Measurements from ENCODE around the gene PDZD2. TPM values are rescaled to one million over a fixed set of nuclear protein-coding genes. Genes with fewer than 3 reads are reported as not detected.

PDZD2 gene
- total and polyA plus RNA-seq, 8 donors = 16.2 to 49.8 (median 20.4) TPM

- Histone ChIP-seq H3K36me3 (no peaks in the 10 kb centered on the region), H3K4me3 (no peak overlapping the region), H3K27ac (no peak overlapping the region), H3K9me3 (peaks cover 0 to 12% of the 10 kb centered on the region in 2 donors), H3K4me1 (peaks cover 0 to 11% of the 10 kb centered on the region in 2 donors), H3K27me3 (no peaks in the 10 kb centered on the region)
- DNase-seq = no peak
- no peak for ATAC-seq
- TF ChIP-seq, protein P1, sequence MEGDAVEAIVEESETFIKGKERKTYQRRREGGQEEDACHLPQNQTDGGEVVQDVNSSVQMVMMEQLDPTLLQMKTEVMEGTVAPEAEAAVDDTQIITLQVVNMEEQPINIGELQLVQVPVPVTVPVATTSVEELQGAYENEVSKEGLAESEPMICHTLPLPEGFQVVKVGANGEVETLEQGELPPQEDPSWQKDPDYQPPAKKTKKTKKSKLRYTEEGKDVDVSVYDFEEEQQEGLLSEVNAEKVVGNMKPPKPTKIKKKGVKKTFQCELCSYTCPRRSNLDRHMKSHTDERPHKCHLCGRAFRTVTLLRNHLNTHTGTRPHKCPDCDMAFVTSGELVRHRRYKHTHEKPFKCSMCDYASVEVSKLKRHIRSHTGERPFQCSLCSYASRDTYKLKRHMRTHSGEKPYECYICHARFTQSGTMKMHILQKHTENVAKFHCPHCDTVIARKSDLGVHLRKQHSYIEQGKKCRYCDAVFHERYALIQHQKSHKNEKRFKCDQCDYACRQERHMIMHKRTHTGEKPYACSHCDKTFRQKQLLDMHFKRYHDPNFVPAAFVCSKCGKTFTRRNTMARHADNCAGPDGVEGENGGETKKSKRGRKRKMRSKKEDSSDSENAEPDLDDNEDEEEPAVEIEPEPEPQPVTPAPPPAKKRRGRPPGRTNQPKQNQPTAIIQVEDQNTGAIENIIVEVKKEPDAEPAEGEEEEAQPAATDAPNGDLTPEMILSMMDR (IDR thresholded peaks at IDR 0.05) = no peak
- intact Hi-C loops (cut with DNase I) = no loop called here
These were observed 225.1 kb downstream of the PDZD2 start for GRCh38 chr5:31863991-31864411.

DNA sequence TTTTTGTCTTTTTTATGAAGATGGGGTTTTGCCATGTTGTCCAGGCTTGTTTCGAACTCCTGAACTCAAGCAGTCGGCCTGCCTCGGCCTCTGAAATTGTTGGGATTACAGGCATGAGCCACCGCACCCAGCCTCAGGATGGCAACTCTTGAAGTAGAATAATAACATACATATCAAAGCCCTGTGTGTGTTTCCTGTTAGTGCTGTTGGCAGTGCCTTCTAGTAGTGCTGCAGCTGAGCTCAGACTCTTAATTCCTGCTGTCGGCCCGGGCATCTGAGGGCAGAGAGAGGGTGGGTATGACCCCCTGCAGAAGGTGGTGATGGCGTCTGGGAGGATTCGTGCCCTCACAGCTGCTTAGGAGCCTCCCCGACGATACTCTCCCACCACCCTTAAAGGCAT, 227.2 kb downstream of the PDZD2 start:
- no peaks in the 10 kb centered on the region for H3K27me3 ChIP-seq
- intact Hi-C loops (cut with DNase I) = no loop called here
- no peaks in the 10 kb centered on the region for H3K9me3 ChIP-seq
- TF ChIP-seq, protein P1 (IDR thresholded peaks at IDR 0.05) = no peak
- peaks cover 0 to 7% of the 10 kb centered on the region in 2 donors for H3K4me1 ChIP-seq
- ATAC-seq (no peak), DNase-seq (no peak)
- H3K36me3 ChIP-seq = no peaks in the 10 kb centered on the region
- H3K27ac ChIP-seq = no peak overlapping the region
- no peak overlapping the region for H3K4me3 ChIP-seq

GRCh38 chr5:31867219-31867618, 228.3 kb downstream of the PDZD2 start:
- Histone ChIP-seq H3K27ac (no peak overlapping the region), H3K27me3 (no peaks in the 10 kb centered on the region), H3K9me3 (no peaks in the 10 kb centered on the region), H3K4me1 (peaks cover 0 to 7% of the 10 kb centered on the region in 2 donors), H3K4me3 (no peak overlapping the region), H3K36me3 (no peaks in the 10 kb centered on the region)
- ATAC-seq (no peak), DNase-seq (no peak)
- TF ChIP-seq, protein P1 (IDR thresholded peaks at IDR 0.05) = no peak
- intact Hi-C loops (cut with DNase I) = no loop called here

- Histone ChIP-seq H3K27me3 (no peaks in the 10 kb centered on the region), H3K4me1 (peaks cover 0 to 4% of the 10 kb centered on the region in 2 donors), H3K9me3 (no peaks in the 10 kb centered on the region), H3K36me3 (no peaks in the 10 kb centered on the region), H3K4me3 (no peak overlapping the region), H3K27ac (no peak overlapping the region)
- TF ChIP-seq, protein P1 (IDR thresholded peaks at IDR 0.05) = no peak
- DNase-seq (no peak), ATAC-seq (no peak)
- intact Hi-C loops (cut with DNase I) = no loop called here
These were observed 241.5 kb downstream of the PDZD2 start for GRCh38 chr5:31880449-31880848.

DNA sequence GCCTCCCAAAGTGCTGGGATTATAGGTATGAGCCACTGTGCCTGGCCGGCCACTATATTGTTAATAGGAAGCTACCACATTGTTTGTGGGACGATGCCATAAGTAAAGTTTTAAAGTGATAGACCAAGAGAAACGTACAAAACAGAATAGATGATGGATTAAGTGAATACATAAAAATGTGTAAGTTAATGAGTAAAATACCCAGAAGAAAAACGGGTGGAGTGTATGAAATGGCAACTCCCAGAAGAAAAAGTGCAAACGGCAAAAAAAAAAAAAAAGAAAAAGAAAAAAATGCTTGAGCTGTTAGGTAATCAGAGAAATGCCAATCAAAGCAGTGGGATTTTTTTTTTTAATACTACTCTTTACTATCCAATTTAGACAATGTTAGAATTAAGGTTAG, 246.0 kb downstream of the PDZD2 start:
- TF ChIP-seq, protein P1 (IDR thresholded peaks at IDR 0.05) = no peak
- Histone ChIP-seq H3K4me1 (peaks cover 10 to 11% of the 10 kb centered on the region in 2 donors), H3K27ac (no peak overlapping the region), H3K27me3 (no peaks in the 10 kb centered on the region), H3K4me3 (no peak overlapping the region), H3K36me3 (no peaks in the 10 kb centered on the region), H3K9me3 (no peaks in the 10 kb centered on the region)
- intact Hi-C loops (cut with DNase I) = no loop called here
- no peak for ATAC-seq
- no peak for DNase-seq

Data from left lung (tissue), 10 donors.